SK-N-SH treated with all-trans-retinoic acid at 6 μM for 48 hours (cell line): ENCODE data around the gene PIP4K2B.

Experiments used
- CSRNP3 ChIP-seq: fragments of 250-450 bp; sonication (Bioruptor Pico); IDR thresholded peaks from 2 replicates; pipeline ENCODE4 v1.5.1; 2021; ENCODE audit warnings: mild to moderate bottlenecking, moderate library complexity
- ESRRG ChIP-seq: fragments of 250-450 bp; sonication (Bioruptor Pico); IDR thresholded peaks from 2 replicates; pipeline ENCODE4 v1.6.1; 2021; ENCODE audit warnings: mild to moderate bottlenecking
- ISL1 ChIP-seq: fragments of 250-450 bp; sonication (Bioruptor Pico); IDR thresholded peaks from 2 replicates; pipeline ENCODE4 v2.1.2; 2022; ENCODE audit warnings: mild to moderate bottlenecking, moderate library complexity
- PATZ1 ChIP-seq: fragments of 250-450 bp; sonication (Bioruptor Pico); IDR thresholded peaks from 2 replicates; pipeline ENCODE4 v1.8.0; 2020; ENCODE audit warnings: mild to moderate bottlenecking, moderate library complexity, borderline replicate concordance
- PPARA ChIP-seq: fragments of 250-450 bp; sonication (Bioruptor Pico); IDR thresholded peaks from 2 replicates; pipeline ENCODE4 v1.5.0; 2020; ENCODE audit warnings: mild to moderate bottlenecking, borderline replicate concordance
- RARB ChIP-seq: fragments of 250-450 bp; sonication (Bioruptor Pico); IDR thresholded peaks from 2 replicates; pipeline ENCODE4 v1.8.0; 2021; ENCODE audit warnings: mild to moderate bottlenecking, moderate library complexity
- TOX ChIP-seq: fragments of 250-450 bp; sonication (Bioruptor Pico); IDR thresholded peaks from 2 replicates; pipeline ENCODE4 v1.8.0; 2021; ENCODE audit warnings: mild to moderate bottlenecking, moderate library complexity, borderline replicate concordance
- TSHZ2 ChIP-seq: fragments of 250-450 bp; sonication (Bioruptor Pico); IDR thresholded peaks from 2 replicates; pipeline ENCODE4 v1.5.0; 2020; ENCODE audit warnings: mild to moderate bottlenecking, moderate library complexity
- ZC3H10 ChIP-seq: fragments of 250-450 bp; sonication (Bioruptor Pico); IDR thresholded peaks from 2 replicates; pipeline ENCODE4 v1.5.1; 2021; ENCODE audit warnings: mild to moderate bottlenecking, moderate library complexity
- ZFP30 ChIP-seq: fragments of 450-650 bp; formaldehyde crosslinking; IDR thresholded peaks from 2 replicates; pipeline ENCODE4 v1.5.0; 2022; ENCODE audit warnings: mild to moderate bottlenecking, moderate library complexity
- ZNF565 ChIP-seq: fragments of 450-650 bp; formaldehyde crosslinking; conservative IDR thresholded peaks from 2 replicates; pipeline ENCODE4 v1.5.0; 2020; ENCODE audit warnings: low read depth, mild to moderate bottlenecking, moderate library complexity
- ZNF70 ChIP-seq: fragments of 450-650 bp; formaldehyde crosslinking; IDR thresholded peaks from 2 replicates; pipeline ENCODE4 v1.5.0; 2020; ENCODE audit warnings: mild to moderate bottlenecking, moderate library complexity

- TF ChIP-seq ZNF70 (CRISPR knock-in tag) = no peak
- peak; percentile 98 for TF ChIP-seq PATZ1 (CRISPR knock-in tag)
- TF ChIP-seq ESRRG = peak; percentile 72; the same call in 1 of the 2 replicates
- no peak for TF ChIP-seq TSHZ2
- TF ChIP-seq RARB (CRISPR knock-in tag) = no peak
- no peak for TF ChIP-seq TOX (CRISPR knock-in tag)
- no peak for TF ChIP-seq ISL1 (CRISPR knock-in tag)
- no peak for TF ChIP-seq CSRNP3 (CRISPR knock-in tag)
- TF ChIP-seq PPARA (CRISPR knock-in tag) = no peak
- TF ChIP-seq ZNF565 (CRISPR knock-in tag) = no peak
- 0 out of 2 replicates have a peak, but pooled peaks have one; percentile 37 for TF ChIP-seq ZC3H10 (CRISPR knock-in tag)
- no peak for TF ChIP-seq ZFP30 (CRISPR knock-in tag)
These were observed at the start of gene PIP4K2B for GRCh38 chr17:38799501-38800236.
